Measurements from ENCODE around the gene LSMEM2. TPM values are rescaled to one million over a fixed set of nuclear protein-coding genes. Genes with fewer than 3 reads are reported as not detected.

Gene LSMEM2
- total RNA-seq, 1 experiment from 2014 or later: 0.57 TPM

- Mint-ChIP-seq H3K9me3 (no peaks in the 10 kb centered on the region), H3K4me3 (peak overlapping the region; percentile 64), H3K27me3 (ENCODE audit: low read depth) (no peaks in the 10 kb centered on the region), H3K4me1 (peaks cover 30% of the 10 kb centered on the region), H3K36me3 (peaks cover 16% of the 10 kb centered on the region), H3K27ac (peak overlapping the region; percentile 91)
- TF ChIP-seq JUN (CRISPR knock-in tag; IDR thresholded peaks at IDR 0.05) (no peak), NFATC4 (CRISPR knock-in tag; IDR thresholded peaks at IDR 0.05) (no peak), AR (CRISPR knock-in tag; IDR thresholded peaks at IDR 0.05) (no peak), ZNF416 (CRISPR knock-in tag; IDR thresholded peaks at IDR 0.05) (no peak), NR1H2 (CRISPR knock-in tag; IDR thresholded peaks at IDR 0.05) (no peak), FOXP1 (CRISPR knock-in tag; IDR thresholded peaks at IDR 0.05; ENCODE audit: borderline replicate concordance) (no peak; the same call in 1 of the 2 replicates), ZNF138 (CRISPR knock-in tag; conservative IDR thresholded peaks at IDR 0.05) (no peak), IRF2 (CRISPR knock-in tag; IDR thresholded peaks at IDR 0.05; ENCODE audit: borderline replicate concordance, low read depth) (no peak), KAT7 (CRISPR knock-in tag; IDR thresholded peaks at IDR 0.05; ENCODE audit: borderline replicate concordance) (no peak), ZNF396 (CRISPR knock-in tag; IDR thresholded peaks at IDR 0.05; ENCODE audit: borderline replicate concordance) (no peak), USF1 (CRISPR knock-in tag; IDR thresholded peaks at IDR 0.05) (no peak), NR2C2 (CRISPR knock-in tag; IDR thresholded peaks at IDR 0.05) (no peak), E2F4 (CRISPR knock-in tag; IDR thresholded peaks at IDR 0.05; ENCODE audit: borderline replicate concordance, low read depth) (no peak)
- ChIA-PET POLR2A (interaction anchor here (0.6 to 1.6 kb wide), 6 partner anchors 9 to 40 kb away, joined by 3 to 6 read pairs (median 4); partner anchors contain the start of genes GNAI2, HYAL3, NAA80 and SEMA3B), CTCF (interaction anchor here (0.8 to 7.6 kb wide), 28 partner anchors 8 to 135 kb away, joined by 3 to 151 read pairs (median 8); partner anchors contain the start of genes GNAI2, HYAL1, HYAL2 and HYAL3)
- DNase-seq (ENCODE audit: low spot score) (peak; percentile 42), ATAC-seq (0 out of 2 replicates have a peak, but pooled peaks have one; percentile 0)
Observed at GRCh38 chr3:50259432-50260026, 19.4 kb upstream of the LSMEM2 start.

- Mint-ChIP-seq H3K4me1 (peaks cover 31% of the 10 kb centered on the region), H3K36me3 (peaks cover 16% of the 10 kb centered on the region), H3K27ac (no peak overlapping the region), H3K4me3 (peak overlapping the region; percentile 64), H3K27me3 (ENCODE audit: low read depth) (no peaks in the 10 kb centered on the region), H3K9me3 (no peaks in the 10 kb centered on the region)
- CTCF ChIA-PET: interaction anchor here (0.6 to 7.6 kb wide), 35 partner anchors 7 to 349 kb away, joined by 3 to 151 read pairs (median 5); partner anchors contain the start of genes GNAI2, HYAL1, HYAL2 and HYAL3
- ATAC-seq: peak; percentile 42
- POLR2A ChIA-PET: interaction anchor here (0.6 to 1.6 kb wide), 8 partner anchors 9 to 66 kb away, joined by 3 to 6 read pairs (median 4); partner anchors contain the start of genes GNAI2, HYAL3, NAA80 and SEMA3B
- peak; percentile 94 for DNase-seq (ENCODE audit: low spot score)
- TF ChIP-seq ERG (CRISPR knock-in tag; IDR thresholded peaks at IDR 0.05) (peak; percentile 52; the same call in 1 of the 2 replicates), ZNF532 (CRISPR knock-in tag; IDR thresholded peaks at IDR 0.05; ENCODE audit: borderline replicate concordance) (no peak), MAX (CRISPR knock-in tag; IDR thresholded peaks at IDR 0.05) (0 out of 2 replicates have a peak, but pooled peaks have one; percentile 30), NR2C2 (CRISPR knock-in tag; IDR thresholded peaks at IDR 0.05) (no peak), ATF6 (CRISPR knock-in tag; IDR thresholded peaks at IDR 0.05) (no peak), USF1 (CRISPR knock-in tag; IDR thresholded peaks at IDR 0.05) (no peak)
Observed at GRCh38 chr3:50260027-50260941, 18.6 kb upstream of the LSMEM2 start.

Measured in WTC11 (cell line).